ENCODE data around the gene C16orf86.
"Not testable (repeated sequence)": the region's sequence is repeated elsewhere in the genome, so short reads cannot be mapped to it uniquely, and the experiment has no call there.

Gene C16orf86

GRCh38 chr16:67667817-67668494 lies 1.3 kb downstream of the C16orf86 start:
- peak; percentile 86 for DNase-seq

DNA sequence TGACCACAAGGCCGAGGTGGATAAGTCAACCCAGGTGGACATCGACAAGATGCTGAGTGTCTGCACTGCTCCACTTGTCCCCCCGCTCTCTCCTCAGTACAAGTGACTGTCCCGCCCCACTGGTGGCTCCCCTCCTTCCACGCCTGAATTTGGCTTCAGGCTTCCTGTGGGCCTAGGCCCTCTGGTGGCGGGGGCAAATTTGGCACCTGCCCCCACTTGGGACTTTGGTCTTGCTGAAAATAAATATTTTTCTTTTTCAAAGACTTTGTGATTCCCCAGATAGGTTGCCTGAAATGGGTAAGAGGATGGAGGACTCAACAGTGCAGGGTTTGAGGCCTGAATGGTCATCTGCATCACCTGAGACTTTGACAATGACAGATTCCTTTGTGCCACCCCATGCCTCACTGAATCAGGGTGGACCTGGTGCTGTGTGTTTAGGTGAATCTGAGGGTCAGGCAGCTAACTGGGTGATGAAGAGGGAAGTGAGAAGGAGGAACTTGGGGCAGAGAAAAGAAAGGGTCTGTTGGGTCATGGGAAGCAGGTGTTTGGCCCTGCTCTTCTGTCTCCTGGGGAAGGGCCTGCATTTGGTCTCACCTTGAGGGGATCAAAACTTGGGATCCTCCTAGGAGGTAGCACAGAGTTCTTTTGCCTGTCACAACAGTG lies 2.0 kb downstream of the C16orf86 start:
- DNase-seq, result no peak

GRCh38 chr16:67669499-67670101 lies 3.0 kb downstream of the C16orf86 start:
- DNase-seq, result no peak

- no peak for DNase-seq
These were observed 5.7 kb downstream of the C16orf86 start for GRCh38 chr16:67672306-67672705.

GRCh38 chr16:67672739-67673662 lies 6.4 kb downstream of the C16orf86 start:
- peak; percentile 76 for DNase-seq

GRCh38 chr16:67673712-67674580 lies 7.3 kb downstream of the C16orf86 start:
- DNase-seq, result no peak

- no peak for DNase-seq
These were observed 8.4 kb downstream of the C16orf86 start for GRCh38 chr16:67674851-67675578.

DNA sequence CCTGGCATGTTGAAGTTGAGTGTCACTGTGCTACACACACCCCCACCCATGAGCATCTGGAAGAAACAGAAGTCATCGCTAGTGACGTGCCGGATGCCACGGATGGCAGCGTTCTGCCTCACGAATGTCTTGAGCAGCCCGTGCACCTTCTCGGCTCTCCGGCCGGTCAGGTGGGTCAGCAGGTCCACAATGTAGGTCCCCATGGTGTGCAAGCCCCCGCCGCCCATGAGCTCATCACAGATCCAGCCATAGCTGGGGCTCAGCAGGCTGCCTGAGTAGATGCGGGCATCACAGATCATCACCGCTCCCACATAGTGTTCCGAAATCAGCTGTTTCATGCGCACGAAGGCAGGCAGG lies 8.9 kb downstream of the C16orf86 start:
- DNase-seq, result no peak

DNA sequence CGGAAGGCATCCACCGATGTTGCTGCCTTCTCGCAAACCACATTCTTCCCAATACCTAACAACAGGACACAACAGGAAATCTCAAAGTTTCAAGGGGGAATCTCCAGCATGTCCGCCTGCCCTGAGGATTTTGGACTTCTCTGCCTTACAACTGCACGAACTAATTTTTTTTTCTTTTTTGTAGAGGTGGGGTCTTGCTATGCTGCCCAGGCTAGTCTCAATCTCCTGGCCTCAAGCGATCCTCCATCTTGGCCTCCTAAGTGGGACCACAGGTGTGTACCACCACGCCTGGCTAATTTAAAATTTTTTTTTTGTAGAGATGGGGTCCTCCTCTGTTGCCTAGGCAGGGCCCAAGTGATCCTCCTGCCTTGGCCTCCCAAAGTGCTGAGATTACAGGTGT lies 9.4 kb downstream of the C16orf86 start:
- no peak for DNase-seq

DNA sequence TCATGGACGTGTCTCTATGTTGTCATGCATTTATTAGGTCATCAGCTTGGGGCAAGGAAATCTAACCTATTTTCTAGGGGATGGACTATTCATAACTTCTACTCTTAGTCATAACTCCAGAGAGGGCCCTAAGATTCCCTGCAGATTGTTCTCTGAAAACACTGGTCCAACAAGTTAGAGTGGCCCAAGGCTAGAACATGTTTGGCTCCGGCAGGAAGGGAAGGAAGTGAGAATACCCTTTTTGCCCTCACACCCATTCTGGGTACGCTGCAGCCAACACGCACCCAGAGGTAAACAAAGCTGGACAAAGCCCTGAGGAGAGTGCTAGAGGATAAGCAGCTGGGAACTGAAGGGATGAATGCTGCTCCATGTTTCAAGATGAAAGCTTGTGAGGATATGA lies 9.9 kb downstream of the C16orf86 start:
- DNase-seq, result no peak

DNA sequence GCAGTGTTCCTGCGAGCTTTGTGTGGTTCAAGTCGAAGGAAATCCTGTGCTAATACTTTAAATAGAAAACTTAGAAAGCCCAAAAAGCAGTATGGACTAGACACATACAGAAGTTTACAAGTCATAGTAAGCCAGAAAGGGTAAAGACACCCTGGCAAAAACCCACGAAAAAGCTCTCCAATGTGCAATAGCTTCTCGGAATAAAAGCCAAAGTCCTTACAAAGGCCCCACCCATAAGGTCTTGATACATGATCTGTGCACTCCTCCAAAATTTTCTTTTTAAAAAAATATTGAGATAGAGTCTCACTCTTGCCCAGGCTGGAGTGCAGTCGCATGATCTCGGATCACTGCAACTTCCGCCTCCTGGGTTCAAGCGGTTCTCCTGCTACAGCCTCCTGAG lies 10.3 kb downstream of the C16orf86 start:
- DNase-seq, result no peak

GRCh38 chr16:67677712-67678111 lies 11.1 kb downstream of the C16orf86 start:
- DNase-seq, result no peak

DNA sequence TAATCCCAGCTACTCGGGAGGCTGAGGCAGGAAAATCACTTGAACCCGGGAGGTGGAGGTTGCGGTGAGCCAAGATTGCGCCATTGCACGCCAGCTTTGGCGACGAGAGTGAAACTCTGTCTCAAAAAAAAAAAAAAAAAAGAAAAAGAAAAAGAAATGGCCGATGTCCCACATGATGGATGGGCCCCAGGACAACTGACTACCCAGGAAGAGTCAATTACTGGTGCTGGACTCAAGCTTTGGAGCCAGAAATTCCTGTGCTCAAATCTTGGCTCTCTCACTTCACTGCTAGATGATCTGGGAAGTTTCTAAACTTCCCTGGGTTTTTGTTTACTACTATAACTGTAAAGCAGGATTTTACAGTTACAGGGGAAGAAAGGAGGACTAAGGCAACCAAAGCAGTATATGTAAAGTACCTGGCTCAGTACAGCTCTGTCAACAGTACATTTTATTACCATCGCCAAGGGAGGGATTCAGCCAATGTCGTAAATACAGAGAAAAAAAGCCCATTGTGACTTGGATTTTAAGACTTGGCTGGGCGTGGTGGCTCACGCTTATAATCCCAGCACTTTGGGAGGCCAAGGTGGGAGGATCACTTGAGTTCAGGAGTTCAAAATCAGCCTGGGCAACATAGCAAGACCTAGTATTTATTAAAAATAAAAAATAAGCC lies 11.9 kb downstream of the C16orf86 start:
- DNase-seq, result no peak

DNA sequence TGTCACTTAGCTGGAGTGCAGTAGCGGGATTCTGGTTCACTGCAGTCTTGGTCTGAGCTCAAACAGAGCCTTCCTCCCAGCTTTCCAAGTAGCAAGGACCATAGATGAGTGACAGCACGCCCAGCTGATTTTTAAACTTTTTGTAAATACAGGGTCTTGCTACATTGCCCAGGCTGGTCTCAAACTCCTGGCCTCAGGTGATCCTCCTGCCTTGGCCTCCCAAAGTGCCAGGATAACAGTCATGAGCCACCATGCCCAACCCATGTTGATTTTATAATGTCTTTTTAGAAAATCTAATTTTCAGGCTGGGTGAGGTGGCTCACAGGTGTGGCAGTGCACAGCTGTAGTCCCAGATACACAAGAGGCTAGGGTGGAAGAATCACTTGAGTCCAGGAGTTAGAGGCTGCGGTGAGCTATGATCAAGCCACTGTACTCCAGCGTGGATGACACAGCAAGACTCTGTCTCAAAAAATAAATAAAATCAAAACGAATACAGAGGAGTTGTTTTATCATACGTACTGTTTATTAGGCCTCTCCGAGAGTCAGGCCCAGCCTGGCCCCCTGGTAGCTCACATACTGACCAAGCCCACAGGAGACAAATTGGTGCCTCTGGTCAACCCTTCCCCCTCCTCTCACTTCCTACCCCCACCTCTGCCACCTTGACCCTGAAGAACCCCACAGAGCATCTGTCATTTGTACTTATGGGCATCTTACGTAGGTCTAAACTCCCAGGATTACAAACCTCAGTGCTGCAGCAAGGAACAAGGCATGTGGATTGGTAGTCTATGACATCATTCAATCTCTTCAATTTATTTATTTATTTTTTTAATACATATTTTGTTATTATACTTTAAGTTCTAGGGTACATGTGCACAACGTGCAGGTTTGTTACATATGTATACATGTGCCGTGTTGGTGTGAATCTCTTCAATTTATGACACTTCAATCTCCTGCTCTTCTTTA lies 13.6 kb downstream of the C16orf86 start:
- no peak for DNase-seq

DNA sequence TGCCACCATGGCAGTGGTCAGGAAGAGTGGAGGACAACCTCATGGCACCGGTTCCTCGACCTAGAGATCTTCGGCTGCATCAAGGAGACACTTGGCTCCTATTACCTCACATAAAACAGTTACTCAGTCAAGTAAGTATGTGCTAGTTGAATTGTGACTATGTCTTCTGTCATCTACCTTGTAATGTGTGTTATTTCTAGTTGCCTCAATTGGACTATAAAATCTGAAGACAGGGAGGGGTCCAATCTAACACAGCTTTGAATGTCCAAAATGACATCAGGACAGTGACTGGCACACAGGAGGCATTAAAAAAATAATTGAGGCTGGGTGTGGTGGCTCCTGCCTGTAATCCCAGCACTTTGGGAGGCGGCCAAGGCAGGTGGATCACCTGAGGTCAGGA lies 17.2 kb downstream of the C16orf86 start:
- no peak for DNase-seq

DNA sequence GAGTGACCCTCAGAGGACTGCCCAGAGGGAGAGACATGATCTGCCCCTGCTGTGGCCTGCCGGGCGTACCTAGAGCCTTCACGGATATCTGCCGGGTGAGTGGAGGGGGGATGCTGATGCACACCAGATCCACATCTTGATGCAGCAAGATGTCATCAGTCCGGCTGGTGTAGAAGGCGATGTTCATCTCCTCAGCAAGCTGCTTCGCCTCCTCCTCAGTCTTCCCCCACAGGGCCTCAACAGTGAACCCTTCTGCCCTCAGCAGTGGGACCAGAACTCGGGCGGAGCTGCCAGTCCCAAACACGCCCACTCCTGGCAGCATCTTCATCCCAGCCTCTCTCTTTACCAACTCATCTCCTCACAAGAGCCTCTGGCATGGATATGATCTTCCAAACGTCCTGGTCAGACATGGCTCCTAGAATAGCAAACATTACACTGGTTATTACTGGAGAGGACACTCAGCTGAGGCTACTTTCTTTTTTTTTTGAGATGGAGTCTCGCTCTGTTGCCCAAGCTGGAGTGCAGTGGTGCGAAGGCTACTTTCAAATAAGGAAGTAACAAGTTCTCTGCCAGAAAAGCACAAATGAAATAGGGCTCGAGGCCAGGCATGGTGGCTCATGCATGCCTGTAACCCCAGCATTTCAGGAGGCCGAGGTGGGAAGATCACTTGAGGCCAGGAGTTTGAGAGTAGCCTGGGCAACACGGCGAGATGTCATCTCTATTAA lies 18.9 kb downstream of the C16orf86 start:
- DNase-seq, result no peak

- not testable (repeated sequence) for DNase-seq
These were observed 27.1 kb downstream of the C16orf86 start for GRCh38 chr16:67693517-67694285.

DNA sequence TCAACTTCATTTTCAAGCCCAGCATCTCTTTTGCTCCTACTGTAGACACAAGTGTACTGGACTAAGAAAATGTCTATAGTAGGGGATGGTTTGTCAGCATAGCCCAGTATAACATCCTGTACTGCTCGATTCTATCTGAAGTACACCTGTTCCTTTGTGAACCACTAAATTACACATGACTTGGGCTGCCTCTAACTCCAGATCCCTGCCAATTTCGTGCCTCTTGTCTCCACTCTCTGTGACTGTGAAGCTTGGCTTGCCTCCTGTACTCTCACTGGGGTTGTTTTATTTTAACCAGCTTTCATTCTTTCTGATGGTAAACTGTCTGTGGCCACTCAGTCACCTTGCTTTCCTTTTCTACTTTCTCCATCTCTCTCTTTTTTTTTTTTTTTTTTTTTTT lies 28.0 kb downstream of the C16orf86 start:
- no peak for DNase-seq

All from right forelimb (tissue), 1 donor.